ENCODE measurements around the gene BOLA3.

Gene BOLA3

DNA sequence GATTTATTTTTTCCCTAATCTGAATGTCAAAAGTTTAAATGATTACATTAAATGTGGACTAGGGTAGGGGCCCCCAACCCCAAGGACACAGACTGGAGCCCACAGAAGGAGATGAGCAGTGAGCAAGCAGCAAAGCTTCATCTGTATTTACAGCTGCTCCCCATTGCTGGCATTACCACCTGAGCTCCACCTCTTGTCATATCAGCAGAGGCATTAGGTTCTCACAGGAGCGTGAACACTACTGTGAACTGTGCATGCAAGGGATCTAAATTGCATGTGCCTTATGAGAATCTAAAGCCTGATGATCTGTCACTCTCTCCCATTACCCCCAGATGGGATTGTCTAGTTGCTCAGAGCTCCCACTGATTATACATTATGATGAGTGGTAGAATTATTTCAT, 27.2 kb upstream of the BOLA3 start:
- no peak for FAIRE-seq
- DNase-seq (ENCODE audit: insufficient read length, low spot score) = no peak
- TF ChIP-seq, protein P1, sequence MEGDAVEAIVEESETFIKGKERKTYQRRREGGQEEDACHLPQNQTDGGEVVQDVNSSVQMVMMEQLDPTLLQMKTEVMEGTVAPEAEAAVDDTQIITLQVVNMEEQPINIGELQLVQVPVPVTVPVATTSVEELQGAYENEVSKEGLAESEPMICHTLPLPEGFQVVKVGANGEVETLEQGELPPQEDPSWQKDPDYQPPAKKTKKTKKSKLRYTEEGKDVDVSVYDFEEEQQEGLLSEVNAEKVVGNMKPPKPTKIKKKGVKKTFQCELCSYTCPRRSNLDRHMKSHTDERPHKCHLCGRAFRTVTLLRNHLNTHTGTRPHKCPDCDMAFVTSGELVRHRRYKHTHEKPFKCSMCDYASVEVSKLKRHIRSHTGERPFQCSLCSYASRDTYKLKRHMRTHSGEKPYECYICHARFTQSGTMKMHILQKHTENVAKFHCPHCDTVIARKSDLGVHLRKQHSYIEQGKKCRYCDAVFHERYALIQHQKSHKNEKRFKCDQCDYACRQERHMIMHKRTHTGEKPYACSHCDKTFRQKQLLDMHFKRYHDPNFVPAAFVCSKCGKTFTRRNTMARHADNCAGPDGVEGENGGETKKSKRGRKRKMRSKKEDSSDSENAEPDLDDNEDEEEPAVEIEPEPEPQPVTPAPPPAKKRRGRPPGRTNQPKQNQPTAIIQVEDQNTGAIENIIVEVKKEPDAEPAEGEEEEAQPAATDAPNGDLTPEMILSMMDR (IDR thresholded peaks at IDR 0.05; ENCODE audit: insufficient read depth, missing control alignments) = no peak

DNA sequence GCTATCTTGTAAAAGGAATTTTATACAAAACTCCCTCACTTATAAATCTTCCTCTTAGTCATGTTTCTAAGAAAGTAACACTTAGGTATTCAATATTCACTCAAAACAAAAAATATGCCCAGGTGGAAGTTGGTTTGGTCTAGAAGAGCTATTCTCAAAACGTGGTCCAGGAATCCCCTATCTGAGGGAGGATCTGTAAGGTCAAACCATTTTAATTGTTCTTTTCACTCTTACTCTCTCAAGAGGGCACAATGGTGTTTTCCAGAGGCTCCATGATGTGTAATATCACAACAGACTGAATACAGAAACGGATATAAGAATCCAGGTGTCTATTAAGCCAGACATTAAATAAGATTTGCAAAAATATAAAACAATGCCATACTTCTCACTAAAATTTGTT, 21.0 kb upstream of the BOLA3 start:
- FAIRE-seq = no peak
- TF ChIP-seq, protein P1 (IDR thresholded peaks at IDR 0.05; ENCODE audit: insufficient read depth, missing control alignments) = no peak
- DNase-seq (ENCODE audit: insufficient read length, low spot score) = no peak

DNA sequence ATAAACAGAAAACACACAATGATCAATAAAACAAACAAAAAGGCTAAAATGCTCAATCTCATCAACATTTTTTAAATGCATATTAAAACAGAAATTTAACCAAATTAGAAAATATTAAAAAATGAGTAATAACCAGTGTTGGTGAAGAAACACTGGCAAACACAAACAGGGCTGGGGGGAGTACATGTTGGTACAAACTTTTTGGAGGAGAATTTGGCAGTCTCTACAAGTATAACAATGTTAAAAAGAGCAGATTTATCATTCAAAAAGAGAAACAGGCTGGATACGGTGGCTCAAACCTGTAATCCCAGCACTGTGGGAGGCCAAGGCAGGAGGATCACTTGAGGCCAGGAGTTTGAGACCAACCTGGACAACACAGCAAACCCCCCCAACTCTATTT, 17.0 kb upstream of the BOLA3 start:
- TF ChIP-seq, protein P1 (IDR thresholded peaks at IDR 0.05; ENCODE audit: insufficient read depth, missing control alignments) = no peak
- no peak for DNase-seq (ENCODE audit: insufficient read length, low spot score)
- FAIRE-seq = no peak

DNA sequence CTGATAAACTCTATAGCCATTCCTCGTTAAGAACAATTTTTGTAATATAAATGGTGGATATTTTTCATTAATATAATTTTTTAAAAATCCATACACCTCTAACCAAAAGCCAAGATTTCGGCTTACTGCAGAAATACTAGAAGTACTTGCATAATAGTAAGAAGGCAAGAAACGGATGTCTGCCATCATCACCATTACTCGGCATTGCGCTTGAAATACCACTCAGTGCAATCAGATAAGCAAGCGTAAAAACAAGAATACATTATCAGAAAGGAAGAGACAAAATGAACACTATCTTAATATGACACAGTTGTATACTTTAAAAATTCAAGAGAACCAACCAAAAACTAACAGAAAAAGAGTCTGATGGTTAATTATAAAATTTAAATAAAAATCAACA, 15.2 kb upstream of the BOLA3 start:
- TF ChIP-seq, protein P1 (IDR thresholded peaks at IDR 0.05; ENCODE audit: insufficient read depth, missing control alignments) = no peak
- DNase-seq (ENCODE audit: insufficient read length, low spot score) (no peak), FAIRE-seq (no peak)

DNA sequence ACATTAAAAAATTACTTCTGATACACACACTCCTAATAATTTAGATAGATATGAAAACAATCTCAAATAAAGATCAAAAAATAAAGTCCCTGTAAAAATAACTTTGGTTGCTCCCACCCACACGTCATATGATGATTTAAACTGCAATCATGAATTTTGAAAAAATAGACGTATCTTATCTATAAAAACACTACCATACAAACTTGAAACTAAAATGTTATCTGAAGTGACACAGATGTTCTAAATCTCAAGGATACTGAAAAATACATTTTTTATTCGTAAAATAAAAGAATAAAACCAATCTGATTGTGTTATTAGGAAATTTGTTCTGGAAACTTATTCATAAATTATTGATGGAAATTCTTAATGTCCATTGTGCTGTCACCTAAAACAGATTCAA, 8.1 kb upstream of the BOLA3 start:
- DNase-seq (ENCODE audit: insufficient read length, low spot score) (no peak), FAIRE-seq (no peak)
- TF ChIP-seq, protein P1 (IDR thresholded peaks at IDR 0.05; ENCODE audit: insufficient read depth, missing control alignments) = no peak

DNA sequence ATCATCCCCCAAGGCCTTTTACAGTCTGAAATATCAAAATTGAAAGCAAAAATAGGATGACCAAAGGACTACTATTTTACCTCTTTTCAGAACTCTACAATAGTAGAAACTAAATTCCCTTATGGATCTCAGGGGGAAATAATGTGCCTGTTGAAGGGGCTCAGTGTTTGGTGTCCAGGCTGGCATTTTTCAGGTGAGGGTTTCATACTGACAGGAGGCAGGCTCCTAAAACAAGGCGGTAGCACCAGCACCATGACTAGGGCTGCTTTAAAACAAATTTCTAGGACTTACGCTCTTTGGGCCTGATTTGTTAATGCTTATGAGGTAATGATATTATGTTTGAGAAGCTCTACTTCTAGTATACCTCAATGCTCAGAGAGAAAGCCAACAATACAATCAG, 5.2 kb upstream of the BOLA3 start:
- DNase-seq (ENCODE audit: insufficient read length, low spot score) (no peak), FAIRE-seq (no peak)
- TF ChIP-seq, protein P1 (IDR thresholded peaks at IDR 0.05; ENCODE audit: insufficient read depth, missing control alignments) = no peak

DNA sequence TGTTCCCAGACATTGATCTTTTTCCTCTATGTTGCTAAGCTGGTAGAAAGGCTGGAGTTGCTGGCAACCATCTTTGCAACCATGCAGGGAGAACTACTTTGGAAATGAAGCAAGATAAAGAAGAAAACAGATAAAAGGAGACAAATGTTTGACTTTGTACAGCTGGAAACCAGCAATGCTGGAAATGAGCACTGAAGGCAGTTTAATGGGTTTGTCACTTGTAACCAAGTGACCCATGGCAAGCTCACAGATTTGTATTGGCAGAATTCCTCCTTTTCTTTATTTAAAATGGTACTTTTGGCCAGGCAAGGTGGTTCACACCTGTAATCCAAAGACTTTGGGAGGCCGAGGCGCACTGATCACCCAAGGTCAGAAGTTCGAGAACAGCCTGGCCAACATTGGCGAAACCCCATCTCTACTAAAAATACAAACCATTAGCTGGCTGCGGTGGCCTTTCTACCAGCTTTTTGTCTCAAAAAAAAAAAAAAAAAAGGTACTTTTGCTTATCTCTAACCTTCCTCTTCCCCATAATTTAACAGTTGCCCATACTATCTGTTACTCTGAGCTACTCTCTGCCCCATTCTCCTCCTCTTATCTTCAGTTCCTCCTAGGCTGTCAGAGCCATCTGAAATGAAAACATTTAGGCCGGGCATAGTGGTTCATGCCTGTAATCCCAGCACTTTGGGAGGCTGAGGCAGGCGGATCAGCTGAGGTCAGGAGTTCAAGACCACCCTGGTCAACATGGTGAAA, 2.0 kb upstream of the BOLA3 start:
- FAIRE-seq = no peak

More for the DNA sequence above, 2.0 kb upstream of the BOLA3 start:
- DNase-seq (ENCODE audit: insufficient read length, low spot score) = no peak
- TF ChIP-seq, protein P1 (IDR thresholded peaks at IDR 0.05; ENCODE audit: insufficient read depth, missing control alignments) = no peak

Measured in D721Med (cell line).